SHP77 treated with DMSO at 0.1 percent for 48 hours (cell line): ENCODE data around the gene AKAP8.
"Not testable (repeated sequence)": the region's sequence is repeated elsewhere in the genome, so short reads cannot be mapped to it uniquely, and the experiment has no call there.

Experiments
- DNase-seq: peaks from one replicate; lab custom pipeline; 2025; lab: John Stamatoyannopoulos, UW

Gene AKAP8

GRCh38 chr19:15373644-15374043 lies 5.9 kb downstream of the AKAP8 start:
- DNase-seq: no peak

DNA sequence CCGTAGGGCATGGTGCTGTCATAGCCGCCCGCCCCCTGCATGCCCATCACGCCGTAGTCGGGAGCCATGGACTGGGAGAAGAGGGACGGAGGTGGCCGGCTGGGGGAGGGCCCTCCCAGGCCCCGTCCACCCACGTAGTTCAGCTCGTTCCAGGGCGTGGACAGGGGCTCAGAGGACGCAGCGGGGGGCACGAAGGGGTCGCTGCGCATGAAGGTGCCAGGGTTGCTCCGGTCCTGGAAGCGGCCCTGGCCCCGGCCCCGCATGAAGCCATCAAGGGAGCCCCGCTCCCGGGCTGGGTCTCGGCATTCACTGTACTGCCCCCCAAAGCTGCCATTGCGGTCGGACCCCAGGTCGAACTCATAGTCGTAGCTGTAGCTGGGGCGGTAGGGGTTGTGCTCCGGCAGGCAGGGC lies 6.7 kb downstream of the AKAP8 start:
- no peak for DNase-seq

DNA sequence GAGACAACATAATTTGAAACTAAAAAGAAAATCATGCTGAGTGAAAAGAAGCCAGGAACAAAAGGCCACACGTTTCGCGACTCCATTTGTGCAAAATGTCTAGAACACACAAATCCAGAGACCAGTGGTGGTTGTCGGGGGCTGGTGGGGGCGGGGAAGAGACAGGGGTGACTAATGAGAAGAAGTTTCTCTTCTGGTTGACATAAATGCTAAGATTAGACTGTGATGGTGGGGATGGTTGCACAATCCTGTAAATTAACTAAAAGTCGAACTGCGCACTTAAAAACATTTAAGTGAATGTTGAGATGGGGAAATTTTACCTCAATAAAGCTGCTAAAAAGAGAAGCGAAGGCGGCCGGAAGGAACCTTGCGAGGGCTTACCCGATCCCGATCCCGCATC lies 7.1 kb downstream of the AKAP8 start:
- DNase-seq: no peak

- DNase-seq: no peak
Observed at GRCh38 chr19:15371786-15372380, 7.7 kb downstream of the AKAP8 start.

DNA sequence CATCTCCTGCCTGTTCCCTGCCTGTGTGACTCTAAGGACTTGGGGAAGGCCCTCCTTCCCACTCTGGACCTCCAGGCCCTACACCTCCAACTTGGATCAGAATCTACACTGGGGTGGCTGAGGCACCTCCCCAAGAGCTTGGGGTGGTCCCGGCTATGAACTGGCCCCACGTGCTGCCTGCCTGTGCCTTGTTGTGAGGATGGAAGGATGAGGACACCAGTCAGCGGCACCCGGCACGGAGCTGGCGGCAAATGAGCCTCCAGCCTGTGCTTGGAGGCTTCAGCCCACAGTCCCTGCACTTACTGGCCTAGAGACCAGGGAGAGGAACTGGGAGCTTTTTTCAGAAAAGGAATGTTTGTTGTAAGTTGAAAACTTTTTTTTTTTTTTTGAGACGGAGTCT lies 8.5 kb downstream of the AKAP8 start:
- DNase-seq: no peak

DNA sequence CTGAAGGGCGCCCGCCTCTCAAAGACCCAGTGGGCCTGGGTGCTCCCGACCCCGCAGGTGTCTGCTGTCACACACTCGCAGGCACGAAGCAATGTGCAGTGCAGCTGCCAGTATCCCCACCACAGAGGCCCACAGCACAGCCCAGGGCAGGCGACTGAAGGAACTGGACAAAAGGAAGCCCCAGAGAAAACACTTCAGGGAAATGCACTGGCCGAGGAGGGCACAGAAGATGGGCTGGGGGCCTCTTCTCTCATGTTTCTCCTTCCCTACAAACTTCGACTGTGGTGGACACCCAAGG lies 10.0 kb downstream of the AKAP8 start:
- DNase-seq: no peak

DNA sequence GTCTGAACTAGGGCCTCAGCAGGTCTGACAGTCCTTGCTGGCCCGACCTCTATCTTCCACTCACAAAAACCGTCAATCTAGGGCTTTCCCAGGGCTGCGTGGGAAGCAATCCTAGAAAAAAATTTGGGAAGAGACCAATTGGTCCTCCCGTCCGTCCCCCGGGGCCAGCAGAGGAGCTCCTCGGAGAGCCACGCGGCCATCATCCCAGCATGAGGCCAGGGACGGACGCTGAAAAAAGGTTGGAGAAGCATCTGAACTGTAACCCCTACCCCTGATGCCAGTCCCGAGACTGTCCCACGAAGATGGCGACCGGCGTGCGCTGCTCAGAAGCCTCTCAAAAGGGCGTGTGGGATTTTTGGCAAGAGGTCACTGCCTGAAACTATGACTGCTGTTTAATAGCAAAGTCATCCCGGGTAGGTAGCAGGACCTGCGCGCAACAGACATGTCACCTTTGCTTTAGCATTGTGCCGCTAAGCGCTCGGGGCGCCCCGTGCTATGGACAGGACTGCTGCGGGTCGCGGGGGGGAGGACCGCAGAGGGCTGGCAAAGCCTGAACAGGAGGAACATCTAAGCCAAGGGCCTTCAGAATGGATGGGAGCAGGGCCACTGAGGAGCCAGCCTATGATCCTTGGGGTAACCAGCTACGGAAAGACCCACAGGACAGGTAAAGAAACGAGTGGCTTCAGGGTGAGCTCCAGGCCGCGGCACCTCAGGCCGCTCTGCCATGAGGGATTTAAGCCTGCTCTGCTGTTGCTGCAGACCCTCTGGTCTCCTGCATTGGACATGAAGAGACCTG lies 10.6 kb downstream of the AKAP8 start:
- no peak for DNase-seq

- DNase-seq: no peak
Observed at GRCh38 chr19:15368051-15368632, 11.4 kb downstream of the AKAP8 start.

DNA sequence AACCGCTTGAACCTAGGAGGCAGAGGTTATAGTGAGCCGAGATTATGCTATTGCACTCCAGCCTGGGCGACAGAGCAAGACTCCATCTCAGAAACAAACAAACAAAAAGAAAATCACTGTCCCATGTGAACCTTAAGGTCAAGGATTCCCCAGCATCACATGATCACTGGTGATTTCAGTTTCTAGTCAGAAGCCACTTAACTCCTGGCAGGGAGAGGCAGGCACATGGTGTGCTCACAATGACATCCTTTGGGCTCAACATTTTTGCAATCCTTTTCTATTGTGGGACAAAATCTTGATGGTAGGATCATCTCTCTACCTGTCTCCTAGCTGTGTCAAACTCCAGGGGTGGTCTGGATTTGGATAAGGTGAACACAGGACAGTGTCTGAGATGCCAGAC lies 12.1 kb downstream of the AKAP8 start:
- DNase-seq: no peak

DNA sequence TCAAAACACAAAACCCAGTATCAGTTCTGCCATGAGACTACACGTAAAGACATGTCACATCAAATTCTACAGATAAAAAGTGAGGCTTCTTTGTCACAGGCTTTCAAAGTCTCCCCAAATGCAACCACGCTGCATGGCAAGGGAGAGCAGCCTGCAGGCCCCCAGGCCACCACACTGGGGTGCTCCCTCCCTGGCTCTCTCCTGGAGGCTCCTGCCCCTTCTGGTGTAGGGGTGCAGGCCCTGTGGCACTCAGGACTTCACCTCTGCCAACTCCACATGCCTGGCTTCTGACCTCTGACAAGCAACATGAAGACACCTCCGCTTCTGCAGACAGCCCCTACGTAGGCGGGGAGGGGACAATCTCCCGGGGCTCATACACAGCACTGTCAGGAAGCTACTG lies 14.3 kb downstream of the AKAP8 start:
- no peak for DNase-seq

DNA sequence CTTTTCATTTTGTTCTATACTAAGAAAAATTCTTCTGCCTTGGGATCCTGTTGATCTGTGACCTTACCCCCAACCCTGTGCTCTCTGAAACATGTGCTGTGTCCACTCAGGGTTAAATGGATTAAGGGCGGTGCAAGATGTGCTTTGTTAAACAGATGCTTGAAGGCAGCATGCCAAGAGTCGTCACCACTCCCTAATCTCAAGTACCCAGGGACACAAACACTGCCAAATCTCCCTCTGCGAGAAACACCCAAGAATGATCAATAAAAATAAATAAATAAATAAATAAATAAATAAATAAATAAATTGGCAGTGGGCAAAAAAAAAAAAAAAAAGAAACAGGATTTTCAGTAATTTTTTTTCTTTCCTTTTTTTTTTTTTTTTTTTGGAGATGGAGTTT lies 15.8 kb downstream of the AKAP8 start:
- DNase-seq: not testable (repeated sequence)

GRCh38 chr19:15363048-15363447 lies 16.5 kb downstream of the AKAP8 start:
- not testable (repeated sequence) for DNase-seq

- DNase-seq: not testable (repeated sequence)
Observed at GRCh38 chr19:15360015-15360414, 19.6 kb downstream of the AKAP8 start.

GRCh38 chr19:15358918-15359317 lies 20.7 kb downstream of the AKAP8 start:
- DNase-seq: no peak

DNA sequence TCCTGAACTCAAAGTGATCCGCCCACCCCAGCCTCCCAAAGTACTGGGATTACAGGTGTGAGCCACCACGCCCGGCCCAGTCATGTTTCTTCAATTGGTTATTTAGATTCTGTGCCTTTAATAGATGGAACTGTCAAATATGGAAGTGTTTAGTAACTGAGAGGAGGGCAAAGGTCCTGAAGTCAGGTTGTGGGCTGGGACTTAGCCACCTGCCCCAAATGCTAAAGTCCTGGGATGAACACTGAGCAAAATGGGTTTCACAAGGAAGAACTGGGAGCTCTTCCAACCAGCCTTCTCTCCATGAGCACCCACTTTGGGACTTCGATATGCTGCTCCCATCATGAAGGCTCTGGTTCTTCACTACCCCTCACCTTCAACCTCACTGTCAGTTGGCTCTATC lies 21.7 kb downstream of the AKAP8 start:
- DNase-seq: no peak

DNA sequence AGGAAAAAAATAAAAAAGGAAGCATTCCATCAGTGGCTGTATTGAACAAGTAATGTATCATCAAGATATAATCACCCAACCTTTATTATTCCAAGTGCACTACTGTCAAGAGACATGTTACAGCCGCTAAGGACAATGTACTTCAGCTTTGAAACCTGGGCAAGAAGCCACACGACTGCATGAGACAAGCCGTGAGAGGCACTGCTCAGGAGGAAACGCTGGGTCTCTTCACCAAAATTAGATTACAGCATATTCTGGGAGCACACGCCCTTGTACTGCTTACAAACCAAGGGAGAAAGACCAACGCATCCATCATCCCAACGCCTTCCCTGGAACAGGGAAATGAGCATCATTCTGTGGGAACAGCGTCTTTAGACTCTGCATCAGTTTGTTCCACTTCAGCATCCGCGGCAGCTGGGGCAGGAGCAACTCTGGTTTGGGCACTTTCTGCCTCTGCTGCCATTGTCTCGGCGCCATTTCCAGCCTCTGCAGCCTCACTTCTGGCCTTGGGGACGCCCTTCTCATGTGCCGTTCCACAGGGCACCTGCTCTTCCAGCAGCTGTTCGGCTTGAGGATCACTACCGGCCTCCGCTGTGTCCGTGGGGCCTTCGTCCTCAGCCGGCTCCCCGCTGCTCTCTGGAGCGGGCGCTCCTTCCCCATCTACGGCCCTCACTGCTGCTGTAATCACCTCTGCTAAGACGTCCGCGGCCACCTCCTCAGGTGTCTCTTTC lies 24.9 kb downstream of the AKAP8 start:
- no peak for DNase-seq

- no peak for DNase-seq
Observed at GRCh38 chr19:15353908-15354307, 25.7 kb downstream of the AKAP8 start.

DNA sequence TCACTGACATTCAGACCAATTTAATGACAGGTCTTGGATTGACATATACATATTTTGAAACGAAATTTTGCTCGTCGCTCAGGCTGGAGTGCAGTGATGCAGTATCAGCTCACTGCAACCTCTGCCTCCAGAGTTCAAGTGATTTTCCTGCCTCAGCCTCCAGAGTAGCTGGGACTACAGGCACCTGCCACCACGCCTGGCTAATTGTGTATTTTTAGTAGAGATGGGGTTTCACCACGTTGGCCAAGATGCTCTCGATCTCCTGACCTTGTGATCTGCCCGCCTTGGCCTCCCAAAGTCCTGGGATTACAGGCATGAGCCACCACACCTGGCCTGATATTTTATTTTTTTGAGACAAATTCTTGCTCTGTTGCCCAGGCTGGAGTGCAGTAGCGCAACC lies 27.1 kb downstream of the AKAP8 start:
- not testable (repeated sequence) for DNase-seq

GRCh38 chr19:15341328-15341727 lies 38.3 kb downstream of the AKAP8 start:
- not testable (repeated sequence) for DNase-seq

DNA sequence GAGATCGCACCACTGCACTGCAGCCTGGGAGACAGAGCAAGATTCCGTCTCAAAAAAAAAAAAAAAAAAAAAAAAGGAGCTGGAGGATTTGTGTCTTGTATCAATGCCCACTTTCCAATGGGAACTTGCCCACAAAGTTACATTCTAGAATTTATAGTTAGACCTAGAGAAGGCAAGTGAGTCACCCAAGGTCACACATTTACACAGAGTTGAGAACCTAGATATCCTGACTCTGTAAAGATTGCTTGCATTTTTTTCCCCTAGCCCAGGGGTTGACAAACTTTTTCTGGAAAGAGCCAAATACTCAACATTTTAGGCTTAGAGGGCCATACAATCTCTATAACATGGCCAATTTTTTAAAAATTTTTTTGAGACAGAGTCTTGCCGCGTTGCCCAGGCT lies 39.5 kb downstream of the AKAP8 start:
- no peak for DNase-seq

DNA sequence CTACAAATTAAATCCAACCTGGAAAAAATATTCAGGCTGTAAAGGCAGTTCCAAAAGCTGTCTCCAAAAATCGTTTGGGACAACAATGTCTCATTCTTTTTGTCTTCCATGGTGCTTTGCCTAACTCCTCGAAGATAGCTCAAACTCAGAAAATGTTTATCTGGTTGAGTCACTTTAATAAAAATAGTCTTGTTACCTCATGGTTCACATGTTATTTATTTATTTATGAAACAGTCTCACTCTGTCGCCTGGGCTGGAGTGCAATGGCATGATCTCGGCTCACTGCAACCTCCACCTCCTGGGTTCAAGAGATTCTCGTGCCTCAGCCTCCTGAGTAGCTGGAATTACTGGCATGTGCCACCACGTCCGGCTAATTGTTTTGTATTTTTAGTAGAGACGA lies 42.4 kb downstream of the AKAP8 start:
- DNase-seq: no peak

DNA sequence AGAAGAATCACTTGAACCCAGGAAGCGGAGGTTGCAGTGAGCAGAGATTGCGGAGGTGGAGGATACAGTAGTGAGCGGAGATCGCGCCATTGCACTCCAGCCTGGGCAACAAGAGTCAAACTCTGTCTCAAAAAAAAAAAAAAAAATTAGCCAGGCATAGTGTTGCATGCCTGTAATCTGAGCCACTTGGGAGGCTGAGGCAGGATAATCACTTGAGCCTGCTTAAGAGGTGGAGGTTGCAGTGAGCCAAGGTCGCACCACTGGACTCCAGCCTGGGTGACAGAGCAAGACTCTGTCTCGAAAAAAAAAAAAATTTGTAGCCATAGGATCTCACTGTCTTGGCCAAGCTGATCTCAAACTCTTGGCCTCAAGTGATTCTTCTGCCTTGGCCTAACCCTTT lies 43.6 kb downstream of the AKAP8 start:
- not testable (repeated sequence) for DNase-seq
